Osteoblast (primary cell): ENCODE results near the gene BRAT1. TPM values are rescaled to one million over a fixed set of nuclear protein-coding genes. Genes with fewer than 3 reads are reported as not detected.

ENCODE experiments used
- DNase-seq: peaks from one replicate; pipeline ENCODE4 v3.0.0; 2011; ENCODE audit warnings: low spot score, mixed read lengths; ENCODE audit not compliant: insufficient read length; ENCODE audit errors: missing footprints
- H2AFZ ChIP-seq: 2 replicates; pipeline ENCODE4 v1.6.0; 2011; ENCODE audit warnings: mild to moderate bottlenecking, low read length
- H3K27ac ChIP-seq: 2 replicates; pipeline ENCODE4 v1.5.1; 2011; ENCODE audit warnings: mild to moderate bottlenecking, low read depth, low read length, moderate library complexity
- H3K27me3 ChIP-seq: 2 replicates; pipeline ENCODE4 v1.6.0; 2012; ENCODE audit warnings: mild to moderate bottlenecking, control low read depth, inconsistent platforms, low read length, moderate library complexity; ENCODE audit not compliant: insufficient read depth
- H3K36me3 ChIP-seq: 2 replicates; pipeline ENCODE4 v1.5.1; 2011; ENCODE audit warnings: mild to moderate bottlenecking, low read length, control low read depth, moderate library complexity; ENCODE audit not compliant: insufficient read depth
- H3K4me1 ChIP-seq: 2 replicates; pipeline ENCODE4 v1.5.1; 2011; ENCODE audit warnings: mild to moderate bottlenecking, low read length, control low read depth, moderate library complexity; ENCODE audit not compliant: insufficient read depth
- H3K4me2 ChIP-seq: 2 replicates; pipeline ENCODE4 v1.6.0; 2011; ENCODE audit warnings: mild to moderate bottlenecking, low read length; ENCODE audit not compliant: insufficient read depth
- H3K4me3 ChIP-seq: fragments of 200-600 bp; sonication (generic); 3 replicates; pipeline ENCODE4 v1.5.1; 2012; ENCODE audit warnings: mild to moderate bottlenecking, low read length, inconsistent platforms; ENCODE audit not compliant: insufficient read depth
- H3K79me2 ChIP-seq: 2 replicates; pipeline ENCODE4 v1.6.0; 2012; ENCODE audit warnings: mild to moderate bottlenecking, low read length, control low read depth, inconsistent platforms; ENCODE audit not compliant: insufficient read depth
- H3K9me3 ChIP-seq: 2 replicates; pipeline ENCODE4 v1.5.1; 2011; ENCODE audit warnings: low read depth, low read length, control low read depth
- H4K20me1 ChIP-seq: 2 replicates; pipeline ENCODE4 v1.6.0; 2012; ENCODE audit warnings: mild to moderate bottlenecking, low read length, control low read depth; ENCODE audit not compliant: insufficient read depth
- total RNA-seq: library from RNA; depleted of rRNA; stranded (reverse); fragments of >200 nt; gene quantifications from 2 replicates; pipeline ENCODE4 v1.2.3, GENCODE V29; 2012
- TF ChIP-seq, protein P1 (sequence below): IDR thresholded peaks from 2 replicates; pipeline ENCODE4 v1.5.1; 2011; ENCODE audit warnings: mild to moderate bottlenecking, low read depth, low read length, moderate library complexity; ENCODE audit errors: extremely low read depth

Gene BRAT1
- total RNA-seq, 1 donor: 28.2 TPM

DNA sequence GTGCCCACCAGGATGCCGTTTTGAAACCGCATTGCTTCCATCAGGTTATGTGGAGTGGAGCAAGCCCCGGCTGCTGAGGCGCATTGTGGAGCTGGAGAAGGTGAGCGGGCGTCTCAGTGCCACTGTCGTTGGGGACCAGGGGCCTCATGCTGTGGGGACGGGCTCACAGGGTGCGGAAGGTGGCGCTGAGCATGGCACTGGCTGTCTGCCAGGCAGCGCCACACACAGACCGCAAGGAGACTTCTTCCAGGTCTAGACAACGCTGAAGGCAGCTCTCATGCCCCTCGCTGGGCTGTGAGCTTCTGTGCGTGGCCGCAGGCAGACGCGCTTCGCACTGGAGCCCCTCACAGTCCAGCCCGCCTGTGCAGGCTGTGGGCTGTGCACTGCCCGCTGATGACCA is 32.5 kb upstream of the BRAT1 start:
- Histone ChIP-seq H3K4me2 (no peak overlapping the region), H3K27me3 (no peaks in the 10 kb centered on the region), H3K4me1 (no peaks in the 10 kb centered on the region), H3K4me3 (no peak overlapping the region), H3K36me3 (peaks cover 22% of the 10 kb centered on the region), H2AFZ (no peak overlapping the region), H3K9me3 (no peaks in the 10 kb centered on the region), H3K79me2 (no peaks in the 10 kb centered on the region), H3K27ac (no peak overlapping the region), H4K20me1 (no peaks in the 10 kb centered on the region)
- DNase-seq: peak; percentile 75
- TF ChIP-seq, protein P1, sequence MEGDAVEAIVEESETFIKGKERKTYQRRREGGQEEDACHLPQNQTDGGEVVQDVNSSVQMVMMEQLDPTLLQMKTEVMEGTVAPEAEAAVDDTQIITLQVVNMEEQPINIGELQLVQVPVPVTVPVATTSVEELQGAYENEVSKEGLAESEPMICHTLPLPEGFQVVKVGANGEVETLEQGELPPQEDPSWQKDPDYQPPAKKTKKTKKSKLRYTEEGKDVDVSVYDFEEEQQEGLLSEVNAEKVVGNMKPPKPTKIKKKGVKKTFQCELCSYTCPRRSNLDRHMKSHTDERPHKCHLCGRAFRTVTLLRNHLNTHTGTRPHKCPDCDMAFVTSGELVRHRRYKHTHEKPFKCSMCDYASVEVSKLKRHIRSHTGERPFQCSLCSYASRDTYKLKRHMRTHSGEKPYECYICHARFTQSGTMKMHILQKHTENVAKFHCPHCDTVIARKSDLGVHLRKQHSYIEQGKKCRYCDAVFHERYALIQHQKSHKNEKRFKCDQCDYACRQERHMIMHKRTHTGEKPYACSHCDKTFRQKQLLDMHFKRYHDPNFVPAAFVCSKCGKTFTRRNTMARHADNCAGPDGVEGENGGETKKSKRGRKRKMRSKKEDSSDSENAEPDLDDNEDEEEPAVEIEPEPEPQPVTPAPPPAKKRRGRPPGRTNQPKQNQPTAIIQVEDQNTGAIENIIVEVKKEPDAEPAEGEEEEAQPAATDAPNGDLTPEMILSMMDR: no peak

DNA sequence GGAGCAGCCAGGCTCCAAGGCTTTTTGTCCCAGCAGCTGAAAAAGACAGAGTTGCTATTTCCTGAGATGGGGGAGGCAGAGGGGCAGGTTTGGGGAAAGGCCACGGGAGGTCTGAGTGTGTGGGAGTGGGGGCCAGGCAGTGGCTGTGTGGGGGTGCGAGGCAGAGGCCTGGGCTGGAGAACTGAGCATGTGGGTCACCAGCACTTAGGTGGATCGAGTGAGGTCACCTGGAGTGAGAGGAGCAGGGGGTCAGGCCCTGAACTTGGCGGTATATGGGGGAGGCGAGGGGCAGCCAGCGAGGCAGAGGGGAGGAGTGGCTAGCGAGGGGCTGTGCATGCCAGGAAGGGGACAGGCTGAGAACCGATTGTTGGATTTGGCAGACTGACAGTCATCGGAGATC is 31.8 kb upstream of the BRAT1 start:
- Histone ChIP-seq H3K36me3 (peaks cover 21% of the 10 kb centered on the region), H3K4me1 (no peaks in the 10 kb centered on the region), H3K27me3 (no peaks in the 10 kb centered on the region), H3K27ac (no peak overlapping the region), H3K79me2 (no peaks in the 10 kb centered on the region), H3K4me3 (no peak overlapping the region), H3K4me2 (no peak overlapping the region), H2AFZ (no peak overlapping the region), H4K20me1 (no peaks in the 10 kb centered on the region), H3K9me3 (no peaks in the 10 kb centered on the region)
- no peak for DNase-seq
- TF ChIP-seq, protein P1: no peak

DNA sequence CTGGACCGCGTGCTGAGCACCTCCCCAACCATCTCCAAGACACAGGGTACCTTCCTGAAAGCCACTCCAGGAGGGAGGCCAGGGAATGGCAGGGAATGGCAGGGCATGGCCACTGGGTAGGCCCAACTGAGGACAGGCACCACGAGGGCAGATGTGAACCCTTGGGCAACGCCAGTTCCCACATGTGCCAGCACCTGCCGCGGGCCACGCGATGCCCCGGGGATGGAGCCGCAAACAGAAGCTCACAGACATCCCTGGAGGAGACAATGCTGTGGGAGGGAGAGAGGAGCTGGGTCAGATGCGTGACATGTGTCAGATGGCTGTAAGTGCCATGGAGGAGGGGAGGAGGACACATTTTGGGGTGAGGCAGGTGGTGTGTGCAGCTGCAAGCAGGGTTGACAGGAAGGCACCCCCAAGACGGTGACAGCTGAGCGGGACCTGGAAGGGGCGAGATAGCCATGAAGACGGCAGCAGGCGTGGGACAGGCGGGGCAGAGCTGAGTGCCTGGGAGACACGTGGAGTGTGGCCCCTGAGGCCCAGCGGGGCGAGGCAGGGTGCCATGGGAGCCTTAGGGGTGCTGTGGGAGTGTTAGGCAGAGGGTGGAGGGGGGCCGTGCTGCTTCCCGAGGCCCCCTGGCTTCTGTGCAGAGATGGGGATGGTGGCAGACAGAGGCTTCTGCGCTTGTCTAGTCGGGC is 31.1 kb upstream of the BRAT1 start:
- H3K9me3 ChIP-seq: no peaks in the 10 kb centered on the region
- H3K4me1 ChIP-seq: no peaks in the 10 kb centered on the region
- H3K4me3 ChIP-seq: no peak overlapping the region
- TF ChIP-seq, protein P1: no peak
- H3K27me3 ChIP-seq: no peaks in the 10 kb centered on the region
- H3K4me2 ChIP-seq: no peak overlapping the region
- no peak overlapping the region for H3K27ac ChIP-seq
- peaks cover 19% of the 10 kb centered on the region for H3K36me3 ChIP-seq
- H3K79me2 ChIP-seq: no peaks in the 10 kb centered on the region
- H2AFZ ChIP-seq: no peak overlapping the region
- no peaks in the 10 kb centered on the region for H4K20me1 ChIP-seq
- no peak for DNase-seq

DNA sequence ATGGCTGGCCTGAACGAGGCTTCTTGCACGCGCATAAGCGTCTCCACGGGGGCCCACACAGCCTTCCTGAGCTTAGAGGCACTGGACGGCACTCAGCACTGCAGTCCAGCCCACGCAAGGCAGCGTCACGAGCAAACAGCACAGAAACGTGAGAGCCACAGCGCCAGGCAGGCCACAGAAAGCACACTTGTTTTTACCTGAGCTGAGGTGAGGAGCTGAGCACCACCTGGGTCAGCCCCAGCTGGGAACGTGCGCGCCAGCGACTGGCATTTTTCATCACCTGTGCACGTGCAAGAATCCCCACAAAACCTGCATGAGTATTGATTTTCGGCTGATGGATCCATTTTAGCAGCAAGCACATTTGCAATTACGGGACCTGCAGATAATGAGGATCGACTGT is 30.1 kb upstream of the BRAT1 start:
- Histone ChIP-seq H3K9me3 (no peaks in the 10 kb centered on the region), H3K4me1 (no peaks in the 10 kb centered on the region), H3K79me2 (no peaks in the 10 kb centered on the region), H3K27me3 (no peaks in the 10 kb centered on the region), H3K27ac (no peak overlapping the region), H4K20me1 (no peaks in the 10 kb centered on the region), H2AFZ (no peak overlapping the region), H3K4me2 (no peak overlapping the region), H3K4me3 (no peak overlapping the region), H3K36me3 (peaks cover 19% of the 10 kb centered on the region)
- TF ChIP-seq, protein P1: no peak
- no peak for DNase-seq
